ENCODE measurements around the gene RBBP4.
"Not testable (repeated sequence)": the region's sequence is repeated elsewhere in the genome, so short reads cannot be mapped to it uniquely, and the experiment has no call there.

RBBP4 gene

DNA sequence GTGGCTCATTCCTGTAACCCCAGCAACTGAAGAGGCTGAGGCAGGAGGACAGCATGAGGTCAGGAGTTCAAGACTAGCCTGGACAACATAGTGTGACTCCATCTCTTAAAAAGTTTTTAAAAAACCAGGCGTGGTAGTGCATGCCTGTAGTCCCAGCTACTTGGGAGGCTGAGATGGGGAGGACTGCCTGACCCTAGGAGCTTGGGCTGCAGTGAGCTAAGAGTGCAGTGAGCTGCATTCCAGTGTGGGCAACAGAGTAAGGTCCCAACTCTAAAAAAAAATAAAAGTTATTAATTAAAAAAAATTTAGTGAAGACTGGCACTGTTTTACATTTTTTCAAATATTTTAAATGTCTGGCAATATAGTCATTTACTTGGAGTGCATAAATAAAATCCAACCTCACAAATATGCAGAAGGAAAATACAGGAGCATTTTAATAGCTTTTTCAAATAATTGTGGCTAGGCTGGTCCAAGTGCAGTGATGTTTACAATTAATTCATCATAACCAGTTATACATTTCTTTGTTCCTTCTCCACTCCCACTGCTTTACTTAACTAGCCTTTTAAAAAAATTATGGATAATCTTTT is 11.4 kb upstream of the RBBP4 start:
- DNase-seq (ENCODE audit: low read depth), result no peak

DNA sequence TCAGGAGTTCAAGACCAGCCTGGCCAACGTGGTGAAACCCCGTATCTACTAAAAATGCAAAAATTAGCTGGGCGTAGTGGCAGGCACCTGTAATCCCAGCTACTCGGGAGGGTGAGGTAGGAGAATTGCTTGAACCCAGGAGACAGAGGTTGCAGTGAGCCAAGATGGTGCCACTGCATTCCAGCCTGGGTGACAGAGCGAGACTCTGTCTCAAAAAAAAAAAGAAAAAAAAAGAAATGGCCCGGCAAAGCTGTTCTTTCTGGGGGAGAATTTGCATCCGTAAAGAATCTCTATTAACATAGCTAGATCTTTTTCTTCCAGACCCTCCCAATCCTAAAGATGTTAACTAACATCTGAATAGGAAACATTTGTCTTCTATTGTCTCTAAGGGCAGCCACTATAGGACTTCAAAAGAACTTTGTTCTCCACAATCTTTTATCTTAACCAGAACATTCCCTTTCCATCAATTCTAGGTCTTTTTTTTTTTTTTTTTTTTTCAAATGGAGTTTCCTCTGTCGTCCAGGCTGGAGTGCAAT is 8.6 kb upstream of the RBBP4 start:
- DNase-seq (ENCODE audit: low read depth), result not testable (repeated sequence)

DNA sequence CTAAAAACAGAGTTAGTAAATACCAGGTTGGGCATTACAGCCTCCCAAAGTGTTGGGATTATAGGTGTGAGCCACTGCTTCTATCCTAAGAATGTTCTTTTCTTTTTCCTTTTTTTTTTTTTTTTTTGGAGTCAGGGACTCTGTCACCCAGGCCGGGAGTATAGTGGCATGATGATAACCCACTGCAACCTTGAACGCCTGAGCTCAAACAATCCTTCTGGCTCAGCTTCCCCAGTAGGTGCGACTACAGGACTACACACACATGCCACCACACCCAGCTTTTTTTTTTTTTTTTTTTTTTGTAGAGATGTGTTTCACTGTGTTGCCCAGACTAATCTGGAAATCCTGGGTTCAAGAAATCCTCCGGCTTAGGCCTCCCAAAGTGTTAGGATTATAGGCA is 6.6 kb upstream of the RBBP4 start:
- DNase-seq (ENCODE audit: low read depth), result no peak

DNA sequence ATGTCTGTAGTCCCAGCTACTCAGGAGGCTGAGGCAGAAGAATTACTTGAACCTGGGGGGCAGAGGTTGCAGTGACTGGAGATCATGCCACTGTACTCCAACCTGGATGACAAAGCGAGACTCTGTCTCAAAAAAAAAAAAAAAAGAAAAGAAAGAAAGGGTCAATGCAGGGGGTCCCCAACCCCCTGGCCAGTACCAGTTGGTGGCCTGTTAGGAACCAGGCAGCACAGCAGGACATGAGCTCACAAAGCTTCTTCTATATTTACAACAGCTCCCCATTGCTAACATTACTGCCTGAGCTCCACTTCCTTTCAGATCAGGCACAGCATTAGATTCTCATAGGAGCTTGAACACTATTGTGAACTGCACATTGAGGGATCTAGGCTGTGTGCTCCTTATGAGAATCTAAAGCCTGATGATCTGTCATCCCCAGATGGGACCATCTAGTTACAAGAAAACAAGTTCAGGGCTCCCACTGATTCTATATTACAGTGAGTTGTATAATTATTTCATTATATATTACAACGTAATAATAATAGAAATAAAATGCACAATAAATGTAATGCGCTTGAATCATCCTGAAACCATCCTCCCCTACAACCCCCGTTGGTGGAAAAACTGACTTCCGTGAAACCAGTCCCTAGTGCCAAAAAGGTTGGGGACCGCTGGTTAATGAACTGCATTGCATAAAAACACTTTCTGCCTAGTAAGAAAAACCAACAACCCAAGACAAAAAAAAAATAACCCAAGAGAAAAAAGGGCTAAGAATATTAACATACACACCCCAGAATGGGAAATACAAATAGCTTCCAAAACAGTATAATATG is 3.5 kb upstream of the RBBP4 start:
- no peak for DNase-seq (ENCODE audit: low read depth)

DNA sequence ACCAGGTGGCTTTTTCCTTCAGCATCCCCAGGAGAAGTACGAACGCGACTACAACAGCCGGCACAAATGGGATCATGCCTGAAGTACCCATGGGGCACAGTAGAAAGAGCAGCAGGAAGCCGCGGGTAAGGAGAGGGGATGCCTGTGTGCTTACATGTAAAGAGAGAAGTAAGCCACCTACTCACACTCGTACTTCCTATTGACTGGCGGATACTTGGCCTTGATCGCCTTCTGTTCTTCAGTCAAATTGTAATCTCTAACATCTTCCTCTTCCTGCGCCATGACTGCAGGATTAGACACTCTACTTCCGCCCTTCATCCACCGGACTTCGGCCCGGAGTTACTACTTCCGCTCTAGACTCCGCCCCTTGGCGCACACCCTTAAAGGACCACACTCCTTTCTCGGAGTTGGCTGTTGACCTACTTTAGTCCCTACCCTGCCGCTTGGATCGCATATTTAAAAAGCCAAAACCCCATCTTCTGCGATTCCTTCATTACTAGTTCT is 708 bp upstream of the RBBP4 start, which contains the start of gene ZBTB8OS:
Gene ZBTB8OS, minus strand, starts transcription at position 303 of the 504 bp plus-strand sequence. Its CDS starts 21 bp downstream, at position 282.
- peak; percentile 77 for DNase-seq (ENCODE audit: low read depth)

DNA sequence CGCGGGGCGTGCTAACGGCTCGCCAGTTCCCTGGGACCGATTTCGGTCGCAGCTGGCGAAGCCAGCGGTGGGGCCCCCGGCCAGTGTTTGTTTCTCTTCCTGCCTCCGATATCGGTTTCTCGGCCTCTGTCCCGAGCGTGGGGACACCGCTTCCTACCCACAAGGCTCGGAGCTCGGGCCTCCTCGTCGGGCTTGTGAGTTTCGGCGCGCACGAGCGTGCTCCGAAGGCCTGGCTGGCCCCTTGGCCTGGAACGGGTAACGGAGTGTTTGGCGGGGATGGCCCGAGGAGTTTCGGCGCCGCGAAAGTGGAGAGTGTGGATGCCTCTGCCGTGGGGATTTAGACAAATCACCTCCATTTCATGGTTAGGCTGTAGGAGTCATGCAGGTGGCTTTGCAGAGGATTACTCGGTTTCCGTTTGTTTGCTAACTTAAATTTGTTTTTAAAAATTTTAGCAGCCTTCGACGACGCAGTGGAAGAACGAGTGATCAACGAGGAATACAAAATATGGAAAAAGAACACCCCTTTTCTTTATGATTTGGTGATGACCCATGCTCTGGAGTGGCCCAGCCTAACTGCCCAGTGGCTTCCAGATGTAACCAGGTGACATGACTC is 559 bp downstream of the RBBP4 start:
- DNase-seq (ENCODE audit: low read depth), result no peak

DNA sequence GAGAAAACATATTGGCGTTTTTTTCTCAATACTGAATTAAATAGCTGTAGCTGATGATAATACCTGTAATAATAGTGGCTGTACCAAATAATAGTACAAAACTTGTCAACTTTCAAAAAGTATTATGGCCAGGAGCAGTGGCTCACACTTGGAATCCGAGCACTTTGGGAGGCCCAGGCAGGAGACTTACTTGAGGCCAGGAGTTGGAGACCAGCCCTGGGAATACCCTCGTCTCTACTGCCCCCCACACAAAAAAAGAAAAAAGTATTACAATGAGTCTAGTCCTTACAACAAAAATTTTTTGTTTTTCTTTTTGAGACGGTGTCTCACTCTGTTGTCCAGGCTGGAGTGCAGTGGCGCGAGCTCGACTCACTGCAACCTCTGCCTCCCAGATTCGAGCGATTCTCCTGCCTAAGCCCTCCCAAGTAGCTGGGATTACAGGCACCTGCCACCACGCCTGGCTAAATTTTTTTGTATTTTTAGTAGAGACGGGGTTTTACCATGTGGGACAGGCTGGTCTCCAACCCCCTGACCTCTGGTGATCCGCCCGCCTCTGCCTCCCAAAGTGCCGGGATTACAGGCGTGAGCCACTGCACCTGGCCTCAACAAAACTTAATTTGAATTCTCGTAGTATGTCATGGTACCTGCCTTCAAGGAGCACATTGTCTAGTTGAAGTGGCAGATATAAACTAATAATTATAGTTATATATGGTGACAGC is 1.4 kb downstream of the RBBP4 start:
- DNase-seq (ENCODE audit: low read depth), result no peak

DNA sequence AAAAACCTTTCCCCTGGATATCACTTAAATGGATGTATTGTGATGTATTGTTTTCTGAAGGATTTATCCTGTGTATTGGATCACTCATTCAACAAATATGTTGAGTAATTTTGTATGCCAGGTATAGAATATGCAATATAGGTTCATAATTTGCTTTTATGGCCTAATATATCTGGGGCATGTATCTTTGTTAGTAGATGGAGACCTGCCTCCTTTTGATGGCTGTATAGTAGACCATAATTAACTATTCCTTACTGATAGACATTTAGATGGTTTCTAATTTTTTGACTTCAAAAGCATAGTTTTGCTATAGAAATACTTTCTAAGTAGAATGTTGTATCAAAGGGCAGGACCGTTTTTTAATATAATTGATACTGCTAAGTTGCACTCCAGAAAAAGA is 8.6 kb downstream of the RBBP4 start:
- DNase-seq (ENCODE audit: low read depth), result no peak

DNA sequence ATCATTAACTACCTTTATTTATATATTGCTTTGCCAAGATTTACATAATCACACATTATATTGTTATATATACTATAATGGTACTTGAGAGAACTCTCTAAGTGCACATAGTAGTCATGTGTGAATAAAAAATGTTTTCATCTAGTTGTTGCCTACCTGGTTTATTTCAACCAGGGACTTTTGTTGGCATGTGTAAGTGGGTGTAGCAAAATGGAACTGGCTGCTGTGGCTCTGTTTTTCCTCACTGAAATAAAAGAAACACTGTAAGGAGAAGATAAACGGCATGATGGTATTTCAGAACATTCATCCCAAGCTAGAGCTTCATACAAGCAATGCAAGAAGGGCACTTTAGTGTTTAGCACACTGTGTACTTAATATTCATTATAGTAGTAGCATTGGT is 14.9 kb downstream of the RBBP4 start:
- no peak for DNase-seq (ENCODE audit: low read depth)

DNA sequence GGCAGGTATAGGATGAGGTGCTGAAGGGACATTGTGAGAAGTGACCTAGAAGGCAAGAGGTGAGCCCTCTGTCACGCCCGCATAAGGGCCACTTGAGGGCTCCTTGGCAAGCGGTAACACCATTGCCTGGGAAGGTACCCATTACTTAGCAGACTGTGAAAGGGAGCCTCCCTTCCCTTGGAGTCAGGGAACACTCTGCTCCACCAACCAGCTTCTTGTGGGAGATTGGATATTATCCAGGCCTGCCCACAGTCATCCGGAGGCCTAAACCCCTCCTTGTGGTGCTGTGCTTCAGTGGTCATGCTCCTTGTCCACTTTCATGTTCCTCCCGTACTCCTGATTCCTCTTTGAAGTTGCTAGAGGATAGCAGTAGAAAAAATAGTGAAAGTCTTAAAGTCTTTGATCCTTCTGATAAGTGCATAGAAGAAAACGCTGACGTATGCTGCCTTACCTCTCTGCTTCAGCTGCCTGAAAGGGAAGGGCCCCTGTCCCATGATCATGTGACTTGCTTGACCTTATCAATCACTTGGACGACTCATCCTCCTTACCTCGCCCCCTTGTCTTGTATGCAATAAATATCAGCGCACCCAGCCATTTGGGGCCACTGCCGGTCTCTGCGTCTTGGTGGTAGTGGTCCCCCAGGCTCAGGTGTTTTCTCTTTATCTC is 16.0 kb downstream of the RBBP4 start:
- DNase-seq (ENCODE audit: low read depth), result no peak

DNA sequence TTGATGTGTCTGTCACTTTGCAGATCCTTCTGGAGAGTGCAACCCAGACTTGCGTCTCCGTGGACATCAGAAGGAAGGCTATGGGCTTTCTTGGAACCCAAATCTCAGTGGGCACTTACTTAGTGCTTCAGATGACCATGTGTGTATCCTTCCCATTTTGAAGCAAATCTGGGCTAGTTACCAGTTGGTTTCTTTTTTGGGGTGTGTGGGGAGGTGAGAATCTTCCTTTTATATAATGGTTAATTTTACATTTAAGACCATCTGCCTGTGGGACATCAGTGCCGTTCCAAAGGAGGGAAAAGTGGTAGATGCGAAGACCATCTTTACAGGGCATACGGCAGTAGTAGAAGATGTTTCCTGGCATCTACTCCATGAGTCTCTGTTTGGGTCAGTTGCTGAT is 17.7 kb downstream of the RBBP4 start:
- DNase-seq (ENCODE audit: low read depth), result not testable (repeated sequence)

DNA sequence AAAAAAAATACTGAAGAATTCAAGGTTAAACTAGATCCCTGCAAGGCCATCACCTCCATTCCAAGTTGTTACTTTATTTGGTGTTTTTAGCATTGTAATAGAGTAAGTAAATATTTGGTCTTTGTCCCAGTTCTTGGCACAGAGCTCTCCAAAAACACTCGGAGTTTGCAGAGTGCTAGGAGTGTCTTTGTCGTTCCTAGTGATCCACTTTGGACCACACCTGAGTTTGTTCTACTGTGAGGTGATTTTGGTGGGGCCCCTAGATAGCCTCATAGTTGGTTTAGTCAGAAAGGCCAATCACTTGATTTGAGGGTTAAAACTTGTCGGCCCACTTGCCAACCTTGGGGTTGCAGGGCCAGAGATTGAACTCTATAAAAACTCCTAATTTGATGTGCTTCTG is 25.9 kb downstream of the RBBP4 start:
- no peak for DNase-seq (ENCODE audit: low read depth)

DNA sequence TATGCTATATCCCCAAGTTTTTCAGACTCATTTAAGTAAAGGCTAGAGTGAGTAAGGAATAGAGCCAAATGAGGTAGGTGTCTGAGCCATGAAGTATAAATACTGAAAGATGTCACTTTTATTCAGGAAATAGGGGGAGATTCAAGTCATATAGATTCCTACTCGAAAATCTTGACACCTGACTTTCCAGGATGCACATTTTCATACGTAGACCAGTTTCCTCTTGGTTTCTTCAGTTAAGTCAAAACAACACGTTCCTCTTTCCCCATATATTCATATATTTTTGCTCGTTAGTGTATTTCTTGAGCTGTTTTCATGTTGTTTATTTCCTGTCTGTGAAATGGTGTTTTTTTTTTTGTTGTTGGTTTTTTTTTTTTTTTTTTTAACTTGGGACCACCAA is 29.0 kb downstream of the RBBP4 start:
- not testable (repeated sequence) for DNase-seq (ENCODE audit: low read depth)

DNA sequence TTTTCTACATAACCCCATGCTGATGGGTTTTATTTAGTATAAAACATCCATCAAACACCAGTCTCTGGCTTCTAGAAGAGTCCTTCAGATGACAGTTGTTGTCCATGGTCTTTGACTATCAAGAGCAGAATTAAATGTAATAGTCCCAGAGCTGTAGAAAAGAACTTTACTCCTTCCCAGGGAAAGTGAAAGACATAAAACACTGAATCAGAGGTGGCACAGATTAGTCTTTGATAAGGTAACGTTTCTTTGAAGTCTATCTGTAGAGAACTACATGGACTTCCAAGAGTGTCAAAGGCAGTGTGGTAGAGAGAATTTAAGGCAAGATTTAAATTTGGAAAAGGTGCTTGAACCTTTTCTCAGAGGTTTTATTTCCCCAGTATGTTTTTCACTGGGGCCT is 29.6 kb downstream of the RBBP4 start:
- DNase-seq (ENCODE audit: low read depth), result no peak

DNA sequence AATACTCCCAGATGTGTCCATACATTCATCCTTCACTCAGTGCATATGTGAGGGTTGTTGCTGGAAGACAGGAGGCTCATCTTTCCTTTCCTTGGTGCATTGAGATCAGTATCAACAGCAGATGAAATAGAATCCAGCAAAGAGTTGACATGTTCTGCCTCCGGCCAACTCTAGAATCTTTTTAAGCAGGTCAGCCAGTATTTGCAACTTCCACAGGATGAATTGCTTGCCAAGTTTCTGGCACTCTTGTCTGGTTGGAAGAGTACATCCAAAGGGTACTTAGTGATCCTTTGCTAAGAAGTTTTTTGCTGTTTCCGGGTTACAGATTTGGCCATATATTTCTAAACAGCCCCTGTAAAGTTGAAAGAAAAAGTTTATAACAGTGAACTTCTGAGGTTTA is 30.5 kb downstream of the RBBP4 start:
- no peak for DNase-seq (ENCODE audit: low read depth)

DNA sequence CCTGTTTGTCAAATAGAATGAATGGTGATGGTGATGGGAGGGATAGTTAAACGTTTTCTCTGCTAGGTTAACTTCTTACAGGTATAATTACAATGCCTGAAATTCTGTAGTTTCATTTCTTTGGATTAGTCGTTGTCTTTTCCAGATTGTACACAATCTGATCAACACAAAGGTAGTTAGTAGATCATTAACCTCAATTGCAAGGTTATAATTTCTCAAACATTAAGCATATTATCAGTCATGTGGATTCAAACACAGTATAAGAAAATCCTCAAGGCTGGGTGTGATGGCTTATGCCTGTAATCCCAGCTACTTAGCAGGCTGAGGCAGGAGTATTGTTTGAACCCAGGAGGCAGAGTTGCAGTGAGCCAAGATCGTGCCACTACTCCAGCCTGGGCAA is 31.0 kb downstream of the RBBP4 start:
- no peak for DNase-seq (ENCODE audit: low read depth)

DNA sequence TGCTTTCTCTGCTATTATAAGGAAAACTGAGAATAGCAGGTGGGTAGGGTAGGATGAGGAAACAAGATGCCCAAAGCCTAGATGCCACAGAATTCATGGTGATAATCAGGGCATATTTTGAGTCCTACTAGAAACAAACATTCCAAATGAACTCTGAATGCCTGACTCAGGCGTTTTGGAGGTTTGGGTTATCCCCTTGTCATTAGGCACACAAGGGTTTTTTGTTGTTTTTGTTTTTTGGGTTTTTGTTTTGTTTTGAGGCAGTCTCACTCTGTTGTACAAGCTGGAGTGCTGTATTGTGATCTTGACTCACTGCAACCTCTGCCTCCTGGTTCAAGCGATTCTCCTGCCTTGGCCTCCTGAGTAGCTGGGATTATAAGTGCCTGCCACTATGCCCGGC is 32.4 kb downstream of the RBBP4 start:
- no peak for DNase-seq (ENCODE audit: low read depth)

DNA sequence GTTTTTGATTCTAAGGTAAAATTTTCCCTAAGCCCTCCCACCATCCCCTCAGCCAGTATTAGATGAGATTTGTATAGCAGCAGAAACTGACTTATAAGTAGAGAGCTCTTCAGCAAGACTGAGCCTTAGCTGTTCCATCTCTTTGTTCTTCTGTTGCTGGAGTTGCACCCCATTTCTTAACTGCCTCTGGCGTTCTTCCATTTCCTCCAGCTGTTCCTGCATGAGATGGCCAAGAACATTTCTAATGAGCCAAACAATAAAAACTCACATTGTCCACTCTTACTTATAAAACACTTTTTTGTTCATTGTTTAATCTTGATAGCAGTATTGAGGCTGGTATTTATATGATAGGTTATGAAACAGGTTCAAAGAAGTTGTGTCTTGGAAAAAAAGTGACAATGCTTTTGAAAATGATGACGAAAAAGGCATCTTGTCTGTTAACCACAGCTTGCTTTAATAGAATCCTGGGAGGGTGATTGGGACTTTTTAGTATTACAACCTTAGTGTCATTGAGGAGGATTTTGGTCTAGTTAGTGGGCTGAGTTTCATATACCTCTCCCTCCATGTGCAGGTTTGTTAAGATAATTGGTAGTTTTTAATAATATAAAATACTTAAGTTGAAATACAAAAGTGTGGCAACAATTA is 33.3 kb downstream of the RBBP4 start:
- no peak for DNase-seq (ENCODE audit: low read depth)

DNA sequence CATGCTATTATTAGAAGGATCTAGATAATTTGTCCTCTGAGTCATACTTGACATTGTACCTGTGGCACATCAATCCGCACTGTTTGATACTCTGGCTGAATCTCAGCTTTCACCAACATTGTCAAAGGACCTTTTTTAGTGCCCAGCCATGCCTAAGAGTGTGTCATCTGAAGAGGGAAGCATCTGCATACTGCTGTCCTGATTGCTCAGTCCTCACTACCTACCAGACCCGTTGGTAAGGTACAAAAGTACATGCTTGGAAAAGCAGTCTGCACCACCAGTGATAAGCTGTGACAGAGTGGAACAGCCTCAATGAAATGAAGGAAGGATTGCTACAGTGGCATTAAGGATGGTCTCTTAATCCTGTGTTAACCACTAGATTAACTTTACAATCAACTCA is 34.5 kb downstream of the RBBP4 start:
- DNase-seq (ENCODE audit: low read depth), result no peak

DNA sequence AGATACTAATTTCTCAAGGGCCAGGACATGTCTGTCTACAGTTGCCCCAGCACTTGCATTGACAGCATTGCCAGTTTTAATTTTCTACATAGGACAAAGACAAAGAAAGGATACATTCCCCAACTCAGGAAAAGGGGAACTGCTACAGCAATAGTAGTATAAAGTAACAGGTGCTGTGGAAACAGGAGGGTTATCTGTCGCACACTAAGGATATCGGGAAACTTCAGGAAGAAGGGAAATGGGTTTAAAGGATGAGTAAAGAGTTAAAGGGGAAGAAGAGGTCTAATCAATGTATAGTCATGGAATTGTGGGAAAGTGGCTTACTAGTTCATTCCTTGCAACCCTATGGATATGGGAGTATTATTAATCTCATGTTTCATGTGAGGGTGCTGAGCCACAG is 35.4 kb downstream of the RBBP4 start:
- DNase-seq (ENCODE audit: low read depth), result no peak
